Spleen (tissue), 11 donors: ENCODE results near the gene EIF2D. TPM values are rescaled to one million over a fixed set of nuclear protein-coding genes. Genes with fewer than 3 reads are reported as not detected.

Experiments used
- DNase-seq: peaks from one replicate; pipeline ENCODE4 v3.0.0-alpha.2; 2020
- H3K27ac ChIP-seq, 8 donors: fragments of 200-600 bp; sonication (generic) in 7 of 8; 1 replicate in 4 of 8; 2 replicates in 4 of 8; pipeline versions ENCODE4 v1.5.0 to v1.8.0; 2016 to 2021; ENCODE audit warnings: inconsistent platforms in 4 of 8, mild to moderate bottlenecking in 4 of 8, moderate library complexity in 1 of 8
- H3K27me3 ChIP-seq, 7 donors: fragments of 200-600 bp; sonication (generic) in 6 of 7; replicated peaks in 1 of 7; 1 replicate in 4 of 7; 2 replicates in 3 of 7; pipeline versions ENCODE4 v1.5.0 to v1.8.0; 2016 to 2021; ENCODE audit warnings: inconsistent platforms in 3 of 7, mild to moderate bottlenecking in 1 of 7
- H3K36me3 ChIP-seq, 6 donors: fragments of 200-600 bp; sonication (generic) in 5 of 6; 1 replicate in 4 of 6; 2 replicates in 2 of 6; pipeline versions ENCODE4 v1.5.0 to v1.8.0; 2016 to 2021; ENCODE audit warnings: inconsistent platforms in 2 of 6
- H3K4me1 ChIP-seq, 6 donors: fragments of 200-600 bp; sonication (generic) in 5 of 6; 1 replicate in 3 of 6; 2 replicates in 3 of 6; pipeline versions ENCODE4 v1.5.0 to v1.8.0; 2016 to 2021; ENCODE audit warnings: inconsistent platforms in 3 of 6
- H3K4me3 ChIP-seq, 8 donors: fragments of 200-600 bp; sonication (generic) in 7 of 8; 1 replicate in 4 of 8; 2 replicates in 4 of 8; pipeline versions ENCODE4 v1.5.0 to v1.8.0; 2016 to 2021; ENCODE audit warnings: inconsistent platforms in 4 of 8, mild to moderate bottlenecking in 4 of 8, moderate library complexity in 2 of 8
- H3K9me3 ChIP-seq, 8 donors: fragments of 200-600 bp; sonication (generic) in 7 of 8; 1 replicate in 4 of 8; 2 replicates in 4 of 8; pipeline versions ENCODE4 v1.5.0 to v1.8.0; 2016 to 2021; ENCODE audit warnings: inconsistent platforms in 4 of 8
- POLR2A ChIP-seq, 3 donors: fragments of 450-650 bp; IDR thresholded peaks; one replicate each; pipeline ENCODE4 v1.5.1; 2017; ENCODE audit warnings: antibody characterized with exemption in 3 of 3, mild to moderate bottlenecking in 1 of 3
- POLR2AphosphoS5 ChIP-seq, 3 donors: sonication (generic); formaldehyde crosslinking; IDR thresholded peaks; one replicate each; pipeline ENCODE4 v1.5.1; 2017; ENCODE audit warnings: antibody characterized with exemption in 3 of 3
- WGBS, 5 donors: extraction: QIAGEN DNeasy Blood & Tissue Kit in 3 of 5; methylation state at CpG; one replicate each; pipeline versions ENCODE4 v1.1.5 to v1.1.7; 2013 to 2018; 5-methylcytosine and 5-hydroxymethylcytosine counted together
- intact Hi-C: fragments of 100-400 bp; cut with DNase I; formaldehyde crosslinking; loops from one replicate; pipeline ENCODE4 v1.15.0; 2023; ENCODE audit warnings: low total_unique reads
- polyA plus RNA-seq, 3 donors: library from polyadenylated mRNA; stranded (reverse); fragments of 200-250 nt; gene quantifications; one replicate each; pipeline ENCODE4 v1.2.1, GENCODE V29; 2013
- total RNA-seq, 7 donors: library from RNA; depleted of rRNA in 3 of 7; stranded (reverse); fragments of >200 nt in 3 of 7; fragmentation: NEBNext Ultra II Directional in 4 of 7; extraction: Animal tissue kit (Norgen Biotek cat#: 25700) in 4 of 7; gene quantifications; one replicate each; pipeline versions ENCODE4 v1.1.0 to v1.2.1, GENCODE V29; 2016 to 2021
- TF ChIP-seq, protein P1 (sequence below), 11 experiments: fragments of 200-600 bp in 7 of 11; fragments of 450-650 bp in 4 of 11; sonication (generic) in 4 of 11; IDR thresholded peaks in 8 of 11; conservative IDR thresholded peaks in 3 of 11; 1 replicate in 7 of 11; 2 replicates in 4 of 11; pipeline versions ENCODE4 v1.4.0 to v1.8.0; 2016 to 2021; ENCODE audit warnings: antibody characterized with exemption in 11 of 11, inconsistent platforms in 4 of 11, mild to moderate bottlenecking in 1 of 11
- donor health status: healthy with polysubstance abuse.
- donor health status: DM: no; HTN: no; CAD: no; lungs with moderate emphysema.
- donor health status: DM: no; HTN: no; CAD: no.
- donor health status: Bipolar disorder and iron deficiency.
- donor health status: healthy.
- donor health status: DM: no; HTN: no; CAD: no.
- donor health status: DM: yes; HTN: yes; CAD: no.

Gene EIF2D
- total and polyA plus RNA-seq, 10 donors: 38.7 to 51.6 (median 43.9) TPM

DNA sequence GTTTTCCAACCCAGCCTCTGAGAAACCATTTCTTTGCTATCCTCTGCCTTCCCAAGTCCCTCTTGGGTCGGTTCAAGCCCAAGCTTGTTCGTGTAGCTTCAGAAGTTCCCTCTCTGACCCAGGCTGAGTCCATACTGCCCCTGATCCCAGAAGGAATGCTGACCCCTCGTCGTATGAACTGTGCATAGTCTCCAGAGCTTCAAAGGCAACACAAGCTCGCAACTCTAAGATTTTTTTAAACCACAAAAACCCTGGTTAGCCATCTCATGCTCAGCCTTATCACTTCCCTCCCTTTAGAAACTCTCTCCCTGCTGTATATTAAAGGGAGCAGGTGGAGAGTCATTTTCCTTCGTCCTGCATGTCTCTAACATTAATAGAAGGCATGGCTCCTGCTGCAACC lies 23.8 kb downstream of the EIF2D start:
- no peak overlapping the region for H3K4me3 ChIP-seq
- H3K36me3 ChIP-seq: peaks cover 7 to 100% (median 84%) of the 10 kb centered on the region in 6 donors
- H3K4me1 ChIP-seq: peaks cover 18 to 93% (median 61%) of the 10 kb centered on the region in 6 donors
- no peak for TF ChIP-seq POLR2A (IDR thresholded peaks at IDR 0.05)
- TF ChIP-seq POLR2AphosphoS5 (IDR thresholded peaks at IDR 0.05): no peak
- TF ChIP-seq, protein P1, sequence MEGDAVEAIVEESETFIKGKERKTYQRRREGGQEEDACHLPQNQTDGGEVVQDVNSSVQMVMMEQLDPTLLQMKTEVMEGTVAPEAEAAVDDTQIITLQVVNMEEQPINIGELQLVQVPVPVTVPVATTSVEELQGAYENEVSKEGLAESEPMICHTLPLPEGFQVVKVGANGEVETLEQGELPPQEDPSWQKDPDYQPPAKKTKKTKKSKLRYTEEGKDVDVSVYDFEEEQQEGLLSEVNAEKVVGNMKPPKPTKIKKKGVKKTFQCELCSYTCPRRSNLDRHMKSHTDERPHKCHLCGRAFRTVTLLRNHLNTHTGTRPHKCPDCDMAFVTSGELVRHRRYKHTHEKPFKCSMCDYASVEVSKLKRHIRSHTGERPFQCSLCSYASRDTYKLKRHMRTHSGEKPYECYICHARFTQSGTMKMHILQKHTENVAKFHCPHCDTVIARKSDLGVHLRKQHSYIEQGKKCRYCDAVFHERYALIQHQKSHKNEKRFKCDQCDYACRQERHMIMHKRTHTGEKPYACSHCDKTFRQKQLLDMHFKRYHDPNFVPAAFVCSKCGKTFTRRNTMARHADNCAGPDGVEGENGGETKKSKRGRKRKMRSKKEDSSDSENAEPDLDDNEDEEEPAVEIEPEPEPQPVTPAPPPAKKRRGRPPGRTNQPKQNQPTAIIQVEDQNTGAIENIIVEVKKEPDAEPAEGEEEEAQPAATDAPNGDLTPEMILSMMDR (IDR thresholded peaks at IDR 0.05 in 8 of 11, conservative IDR thresholded peaks at IDR 0.05 in 3 of 11): no peak
- intact Hi-C loops: no loop called here
- H3K27me3 ChIP-seq: no peaks in the 10 kb centered on the region
- whole genome bisulfite sequencing, 5 donors: 72 to 85% (median 72%) methylated on average over 6 of the region's 6 CpGs
- no peaks in the 10 kb centered on the region for H3K9me3 ChIP-seq
- H3K27ac ChIP-seq: peak overlapping the region in 7 of 8 donors; percentile 61 to 73 (median 66)
- DNase-seq: no peak

DNA sequence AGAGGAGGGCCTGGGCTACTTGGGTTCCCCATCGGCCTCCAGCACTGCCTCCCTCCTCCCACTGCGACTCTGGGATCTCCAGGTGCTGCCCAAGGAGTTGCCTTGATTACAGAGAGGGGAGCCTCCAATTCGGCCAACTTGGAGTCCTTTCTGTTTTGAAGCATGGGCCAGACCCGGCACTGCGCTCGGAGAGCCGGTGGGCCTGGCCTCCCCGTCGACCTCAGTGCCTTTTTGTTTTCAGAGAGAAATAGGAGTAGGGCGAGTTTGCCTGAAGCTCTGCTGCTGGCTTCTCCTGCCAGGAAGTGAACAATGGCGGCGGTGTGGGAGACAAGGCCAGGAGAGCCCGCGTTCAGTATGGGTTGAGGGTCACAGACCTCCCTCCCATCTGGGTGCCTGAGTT lies 24.4 kb downstream of the EIF2D start:
- TF ChIP-seq, protein P1 (IDR thresholded peaks at IDR 0.05 in 8 of 11, conservative IDR thresholded peaks at IDR 0.05 in 3 of 11): no peak
- TF ChIP-seq POLR2A (IDR thresholded peaks at IDR 0.05): no peak
- peak in 2 of 3 donors; percentile 22 to 68 for TF ChIP-seq POLR2AphosphoS5 (IDR thresholded peaks at IDR 0.05)
- Histone ChIP-seq H3K9me3 (no peaks in the 10 kb centered on the region), H3K4me3 (no peak overlapping the region), H3K27ac (peak overlapping the region in 7 of 8 donors; percentile 61 to 73 (median 66)), H3K4me1 (peaks cover 23 to 99% (median 67%) of the 10 kb centered on the region in 6 donors), H3K36me3 (peaks cover 7 to 100% (median 84%) of the 10 kb centered on the region in 6 donors), H3K27me3 (no peaks in the 10 kb centered on the region)
- no peak for DNase-seq
- intact Hi-C loops: no loop called here
- WGBS, 5 donors: 73 to 94% (median 80%) methylated on average over 10 to 14 of the region's 14 CpGs

DNA sequence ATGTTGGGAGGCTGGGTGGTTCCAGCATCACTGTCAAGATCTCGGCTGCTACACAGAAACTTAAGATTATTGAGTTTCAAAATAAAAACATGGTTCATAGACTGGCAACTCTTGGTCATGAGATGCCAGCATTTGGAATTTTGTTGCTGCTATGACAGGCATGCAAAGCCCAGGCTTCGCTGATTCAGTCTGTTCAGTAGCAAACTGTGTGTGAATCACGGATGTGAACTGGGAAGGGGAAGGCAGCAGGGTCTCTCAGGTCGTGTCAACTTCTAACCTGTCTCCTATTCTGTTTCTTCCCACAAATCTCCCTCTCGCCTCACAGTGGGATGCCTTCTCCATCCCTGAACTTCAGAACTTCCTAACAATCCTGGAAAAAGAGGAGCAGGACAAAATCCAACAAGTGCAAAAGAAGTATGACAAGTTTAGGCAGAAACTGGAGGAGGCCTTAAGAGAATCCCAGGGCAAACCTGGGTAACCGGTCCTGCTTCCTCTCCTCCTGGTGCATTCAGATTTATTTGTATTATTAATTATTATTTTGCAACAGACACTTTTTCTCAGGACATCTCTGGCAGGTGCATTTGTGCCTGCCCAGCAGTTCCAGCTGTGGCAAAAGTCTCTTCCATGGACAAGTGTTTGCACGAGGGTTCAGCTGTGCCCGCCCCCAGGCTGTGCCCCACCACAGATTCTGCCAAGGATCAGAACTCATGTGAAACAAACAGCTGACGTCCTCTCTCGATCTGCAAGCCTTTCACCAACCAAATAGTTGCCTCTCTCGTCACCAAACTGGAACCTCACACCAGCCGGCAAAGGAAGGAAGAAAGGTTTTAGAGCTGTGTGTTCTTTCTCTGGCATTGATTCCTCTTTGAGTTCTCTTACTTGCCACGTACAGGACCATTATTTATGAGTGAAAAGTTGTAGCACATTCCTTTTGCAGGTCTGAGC lies 25.5 kb downstream of the EIF2D start:
- Histone ChIP-seq H3K27me3 (no peaks in the 10 kb centered on the region), H3K36me3 (peaks cover 7 to 99% (median 74%) of the 10 kb centered on the region in 6 donors), H3K27ac (peak overlapping the region in 5 of 8 donors; percentile 64 to 98 (median 66)), H3K9me3 (no peaks in the 10 kb centered on the region), H3K4me3 (no peak overlapping the region), H3K4me1 (peaks cover 35 to 100% (median 74%) of the 10 kb centered on the region in 6 donors)
- TF ChIP-seq, protein P1 (IDR thresholded peaks at IDR 0.05 in 8 of 11, conservative IDR thresholded peaks at IDR 0.05 in 3 of 11): no peak
- no peak for TF ChIP-seq POLR2A (IDR thresholded peaks at IDR 0.05)
- TF ChIP-seq POLR2AphosphoS5 (IDR thresholded peaks at IDR 0.05): no peak
- intact Hi-C loops: no loop called here
- DNase-seq: no peak
- 75 to 87% (median 84%) methylated on average over 13 of the region's 13 CpGs for WGBS, 5 donors

DNA sequence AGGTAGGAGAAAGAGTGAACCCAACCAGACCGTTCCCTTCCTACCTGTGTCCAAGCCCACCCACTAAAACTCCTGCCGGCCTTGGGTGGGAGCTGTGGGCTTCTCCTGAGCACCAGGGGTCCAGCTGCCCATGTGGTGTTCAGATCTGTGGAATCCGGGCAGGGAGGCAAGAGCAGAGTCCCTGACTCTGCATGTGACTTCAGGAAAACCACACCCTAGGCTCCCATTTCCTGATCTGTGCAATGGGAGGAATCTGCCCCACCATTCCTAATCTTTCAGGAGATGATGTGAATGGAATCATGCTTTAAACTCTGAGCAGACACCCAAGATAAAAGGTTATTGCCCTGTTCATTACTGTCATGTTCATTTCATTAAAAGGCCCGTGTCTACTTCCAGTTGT lies 27.6 kb downstream of the EIF2D start:
- no peaks in the 10 kb centered on the region for H3K9me3 ChIP-seq
- 79 to 92% (median 81%) methylated on average over 3 to 4 of the region's 4 CpGs for WGBS, 5 donors
- H3K27me3 ChIP-seq: no peaks in the 10 kb centered on the region
- peak overlapping the region in 5 of 8 donors; percentile 5 to 98 (median 35) for H3K27ac ChIP-seq
- intact Hi-C loops: loop anchor here (5.0 kb wide), 1 partner anchor 102 kb away; no protein-coding TSS in a partner anchor
- peaks cover 45 to 100% (median 75%) of the 10 kb centered on the region in 6 donors for H3K4me1 ChIP-seq
- TF ChIP-seq POLR2AphosphoS5 (IDR thresholded peaks at IDR 0.05): peak in 1 of 3 donors; percentile 5
- TF ChIP-seq POLR2A (IDR thresholded peaks at IDR 0.05): no peak
- H3K4me3 ChIP-seq: no peak overlapping the region
- DNase-seq: no peak
- H3K36me3 ChIP-seq: peaks cover 7 to 85% (median 63%) of the 10 kb centered on the region in 6 donors
